H54 (cell line): ENCODE results near the gene SPATA25.

Source experiments
- DNase-seq: peaks from one replicate; pipeline ENCODE4 v3.0.0; 2011; ENCODE audit warnings: low spot score, mixed read lengths; ENCODE audit not compliant: insufficient read length
- FAIRE-seq: peaks from 3 replicates; lab custom pipeline; 2011; peaks lifted over from hg19 to GRCh38; lab: Jason Lieb, UNC
- POLR2A ChIP-seq: IDR thresholded peaks from 2 replicates; pipeline ENCODE4 v1.6.1; 2011; ENCODE audit warnings: low read depth, mild to moderate bottlenecking, low read length

The SPATA25 gene

DNA sequence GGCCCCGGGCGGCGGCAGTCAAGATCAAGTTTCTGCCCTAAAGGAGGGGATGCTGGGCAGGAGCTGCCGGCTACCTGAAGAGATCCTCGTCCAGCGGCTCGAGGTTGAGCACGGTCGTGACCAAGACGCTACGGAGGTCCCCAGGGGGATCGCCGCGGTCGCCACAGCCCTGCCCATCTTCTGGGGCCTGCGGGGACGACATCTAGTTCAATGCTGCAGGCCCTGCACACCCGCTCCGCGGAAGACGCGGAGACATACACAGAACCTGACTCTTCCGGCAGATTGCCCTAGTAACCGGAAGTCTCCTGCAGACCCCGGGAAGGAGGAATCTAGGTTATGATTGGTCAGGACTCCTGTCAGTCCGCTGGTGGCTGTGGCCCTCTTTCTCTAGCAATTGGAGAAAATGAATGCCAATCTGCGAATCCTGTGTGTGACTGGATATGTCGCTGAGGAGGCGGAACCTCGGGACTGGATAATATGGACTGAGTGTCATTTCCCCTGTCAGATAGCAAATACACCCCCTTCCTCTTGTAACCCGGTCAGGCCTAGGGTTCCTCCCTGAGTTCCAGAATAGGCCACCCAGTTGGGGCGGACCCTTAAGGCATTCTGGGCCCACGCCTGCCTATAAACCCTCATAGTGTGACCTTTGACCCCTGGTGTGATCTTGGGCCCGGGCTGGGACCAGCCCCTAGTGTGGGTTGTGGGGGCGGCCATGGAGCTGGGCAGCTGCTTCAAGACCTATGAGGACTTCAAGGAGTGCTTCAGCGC lies 30.1 kb downstream of the SPATA25 start, which contains the start of the genes ACOT8 and ZSWIM3:
ACOT8 (minus strand) TSS at position 279 of the 768 bp plus-strand sequence; CDS start at position 202, 77 bp downstream.
ZSWIM3 (plus strand) TSS at position 501 of the 768 bp plus-strand sequence; CDS start at position 713, 212 bp downstream.
- DNase-seq (peak; percentile 99), FAIRE-seq (peak; percentile 87)
- TF ChIP-seq POLR2A = peak; percentile 91

DNA sequence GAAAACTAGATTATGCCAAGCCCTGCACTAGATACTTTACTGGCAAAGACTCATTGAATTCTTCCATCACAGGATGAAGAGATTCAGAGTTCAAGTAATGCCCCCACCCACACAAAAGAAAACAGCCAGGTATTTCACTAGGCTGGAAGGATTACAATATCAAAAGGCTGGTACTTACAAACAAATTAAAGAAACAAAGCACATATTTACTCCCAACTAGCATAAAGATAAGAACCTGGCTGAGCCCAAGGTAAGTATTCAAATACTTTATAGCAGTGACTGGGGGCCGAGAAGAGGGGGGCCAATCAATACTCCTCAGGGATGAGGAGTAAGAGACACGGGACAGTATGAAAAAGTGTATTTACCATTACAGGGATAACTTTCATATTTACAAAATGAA lies 33.9 kb downstream of the SPATA25 start:
- no peak for FAIRE-seq
- no peak for TF ChIP-seq POLR2A
- DNase-seq = no peak

DNA sequence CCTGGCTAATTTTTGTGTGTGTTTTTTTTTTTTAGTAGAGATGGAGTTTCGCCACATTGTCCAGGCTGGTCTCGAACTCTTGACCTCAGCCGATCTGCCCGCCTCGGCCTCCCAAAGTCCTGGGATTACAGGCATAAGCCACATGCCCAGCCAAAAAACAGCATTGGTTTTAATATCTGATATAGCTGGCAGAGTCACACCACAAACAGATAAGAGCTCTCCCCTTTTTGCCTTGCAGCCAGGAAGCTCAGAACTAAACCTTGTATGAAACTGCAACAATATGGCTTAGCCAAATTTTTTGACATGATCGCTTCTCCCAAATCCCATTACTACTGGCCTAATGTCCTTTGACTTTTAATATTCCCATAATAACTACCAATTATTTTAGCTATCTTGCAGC lies 35.1 kb downstream of the SPATA25 start:
- FAIRE-seq = no peak
- DNase-seq = no peak

DNA sequence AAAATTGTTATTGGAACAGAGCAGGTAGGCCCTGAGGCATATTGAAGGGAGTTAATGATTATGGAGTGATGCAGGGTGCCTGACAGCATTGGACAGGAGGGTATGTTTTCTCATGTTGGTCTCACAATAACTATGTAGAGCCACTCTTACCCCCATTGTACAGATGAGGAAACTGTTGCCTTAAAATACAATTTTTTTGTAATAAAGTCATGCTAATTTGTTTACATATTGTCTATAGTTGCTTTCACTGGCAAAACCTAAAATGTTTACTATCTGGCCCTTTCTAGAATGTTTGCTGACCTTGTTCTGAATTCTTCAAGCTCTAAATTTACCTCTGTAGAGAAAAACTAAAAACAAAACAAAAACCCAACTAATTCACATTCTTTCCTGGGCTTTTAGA lies 35.9 kb downstream of the SPATA25 start:
- DNase-seq = no peak
- no peak for FAIRE-seq
- TF ChIP-seq POLR2A = no peak

More for the DNA sequence above, 35.1 kb downstream of the SPATA25 start:
- no peak for TF ChIP-seq POLR2A

DNA sequence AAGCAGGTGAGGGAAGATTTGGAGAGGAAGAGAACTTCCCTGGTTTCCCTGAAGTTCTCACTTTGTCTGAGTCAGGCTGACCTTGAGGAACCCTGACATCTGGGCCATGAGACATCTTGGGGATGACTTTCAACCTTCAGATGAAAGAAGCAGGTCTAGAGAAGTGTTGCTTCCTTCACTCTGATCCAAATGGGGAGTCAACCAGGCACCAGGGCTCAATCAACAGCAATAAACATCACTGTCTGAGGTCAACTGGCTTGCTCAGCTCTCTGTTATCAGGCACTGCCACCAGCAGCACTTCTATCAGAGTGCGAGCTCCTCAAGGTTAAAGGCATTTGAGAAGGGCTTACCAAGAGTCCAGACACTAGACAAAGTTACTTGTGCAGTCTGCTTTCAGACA lies 36.5 kb downstream of the SPATA25 start:
- no peak for TF ChIP-seq POLR2A
- no peak for FAIRE-seq
- DNase-seq = no peak

DNA sequence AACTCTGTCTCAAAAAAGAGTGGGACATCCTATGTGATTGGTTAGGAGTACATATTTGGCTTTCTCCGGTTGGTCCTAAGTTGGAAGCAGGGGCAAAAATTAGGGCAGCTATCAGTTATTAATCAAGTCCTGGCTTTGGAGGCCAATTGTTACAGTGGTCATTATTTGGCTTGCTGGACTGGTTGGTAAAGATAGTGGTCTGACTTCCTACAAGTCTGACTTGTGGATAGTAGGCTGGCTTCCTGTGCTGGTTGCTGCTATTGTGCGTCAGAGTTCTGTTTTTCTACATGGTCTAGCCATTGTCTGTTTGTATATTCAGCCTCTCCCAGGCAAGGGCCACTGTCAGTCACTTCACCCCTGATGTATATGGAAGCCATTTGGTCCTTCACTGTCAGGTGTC lies 37.2 kb downstream of the SPATA25 start:
- no peak for FAIRE-seq
- no peak for TF ChIP-seq POLR2A

DNA sequence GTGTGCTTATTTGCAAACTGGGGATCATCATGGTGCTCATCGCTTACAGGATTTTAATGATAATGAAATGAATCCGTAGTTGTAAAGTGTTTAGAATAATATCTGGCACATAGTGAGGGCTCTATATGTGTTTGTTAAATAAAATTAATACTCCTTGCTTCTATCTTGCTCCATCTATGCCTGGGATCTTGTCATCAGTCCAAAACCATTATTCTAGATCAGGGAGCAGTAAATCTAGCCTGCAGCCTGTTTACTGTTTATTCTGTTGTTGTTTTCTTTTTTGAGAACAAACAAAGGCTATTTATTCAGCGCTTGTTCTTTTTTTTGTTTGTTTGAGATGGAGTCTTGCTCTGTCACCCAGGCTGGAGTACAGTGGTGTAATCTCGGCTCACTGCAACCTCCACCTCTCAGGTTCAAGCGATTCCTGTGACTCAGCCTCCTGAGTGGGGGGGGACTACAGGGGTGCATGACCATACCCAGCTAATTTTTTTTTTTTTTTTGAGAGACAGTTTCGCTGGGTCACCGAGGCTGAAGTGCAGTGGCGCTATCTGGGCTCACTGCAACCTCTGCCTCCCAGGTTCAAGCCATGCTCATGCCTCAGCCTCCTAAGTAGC lies 38.3 kb downstream of the SPATA25 start:
- FAIRE-seq (no peak), DNase-seq (no peak)
- TF ChIP-seq POLR2A = no peak

More for the DNA sequence above, 37.2 kb downstream of the SPATA25 start:
- DNase-seq = no peak

DNA sequence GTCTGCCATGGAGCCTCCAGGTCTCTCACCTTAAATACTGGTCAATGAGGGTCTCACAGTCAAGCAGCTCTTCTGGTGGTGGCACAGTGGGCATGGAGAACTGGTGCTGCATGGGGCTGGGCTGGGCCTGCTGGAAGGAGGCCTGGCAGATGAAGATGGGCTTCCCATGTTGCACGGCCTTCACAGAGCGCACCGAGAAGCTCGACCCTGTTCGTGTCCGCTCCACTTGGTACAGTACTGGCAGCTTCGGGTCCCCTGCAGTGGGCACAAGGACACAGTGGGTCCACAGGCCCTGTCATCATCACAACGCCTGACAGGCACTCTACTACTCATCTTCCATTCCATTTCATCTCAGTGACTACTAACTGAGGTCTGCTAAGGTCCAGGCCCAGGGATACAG lies 39.0 kb downstream of the SPATA25 start:
- DNase-seq = no peak
- no peak for TF ChIP-seq POLR2A
- no peak for FAIRE-seq

DNA sequence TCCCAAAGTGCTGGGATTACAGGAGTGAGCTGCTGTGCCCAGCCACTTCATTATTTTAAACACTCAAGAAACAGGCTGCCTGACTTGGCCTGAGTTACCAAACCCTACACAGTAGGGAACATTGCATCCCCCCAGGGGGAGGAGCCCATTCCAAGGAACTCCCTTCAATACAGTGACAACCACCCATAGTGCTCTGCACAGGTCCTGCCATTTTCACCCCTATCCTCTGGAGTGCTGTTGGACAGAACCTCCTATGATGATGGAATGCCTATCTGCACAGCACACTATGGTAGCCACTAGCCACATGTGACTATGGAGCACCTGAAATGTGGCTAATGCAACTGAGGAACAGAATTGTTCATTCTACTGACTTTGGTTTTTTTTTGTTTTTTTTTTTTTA lies 42.0 kb downstream of the SPATA25 start:
- FAIRE-seq (no peak), DNase-seq (no peak)
- TF ChIP-seq POLR2A = no peak

DNA sequence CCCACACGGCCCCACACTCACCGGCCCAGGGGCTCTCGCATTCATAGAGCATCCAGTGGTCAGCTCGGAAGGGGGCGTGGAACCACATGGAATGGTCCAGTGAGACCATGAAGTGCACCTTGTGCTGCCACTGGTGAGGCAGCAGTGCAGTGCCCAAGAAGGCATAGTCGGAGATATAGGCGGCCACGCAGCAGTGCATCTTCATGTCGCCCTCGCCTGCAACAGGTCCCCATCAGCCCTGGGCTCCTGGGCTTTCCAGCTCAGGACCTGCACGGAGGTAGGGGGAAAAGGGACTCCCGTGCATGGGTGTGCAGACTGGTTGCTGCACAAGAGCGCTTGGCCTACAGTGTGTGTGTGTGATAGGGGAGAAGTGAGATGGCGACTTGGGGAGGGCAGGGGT lies 43.9 kb downstream of the SPATA25 start:
- DNase-seq (no peak), FAIRE-seq (no peak)
- no peak for TF ChIP-seq POLR2A

DNA sequence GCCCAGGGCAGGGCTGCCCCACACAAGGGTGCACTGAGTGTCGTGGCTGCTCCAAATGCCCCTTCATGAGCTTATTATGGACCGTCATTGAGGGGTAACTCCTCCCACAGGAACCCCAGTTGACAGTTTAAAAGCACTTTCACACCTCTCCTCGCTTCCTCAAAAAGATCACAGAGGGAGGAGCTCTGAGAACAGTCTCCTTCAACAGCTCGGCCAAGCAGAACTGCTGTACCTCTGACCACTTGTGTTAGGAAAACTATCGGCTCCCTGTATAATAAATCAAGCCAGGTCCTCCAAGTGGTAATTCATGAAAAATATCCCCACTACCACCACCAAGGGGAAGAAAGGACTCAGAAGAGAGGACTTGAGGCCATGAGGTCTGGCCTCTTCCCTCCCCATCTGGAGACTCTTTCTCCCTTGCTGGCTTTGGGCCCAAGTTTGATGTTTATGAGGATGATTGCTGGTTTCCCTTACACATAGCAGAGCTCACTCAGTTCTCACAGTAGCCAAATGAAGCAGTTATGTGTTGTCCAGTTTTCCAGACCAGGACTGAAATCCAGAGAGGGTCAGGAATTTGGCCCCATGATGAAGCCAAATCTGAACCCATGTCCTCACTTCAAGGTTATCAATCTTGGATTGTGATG lies 45.1 kb downstream of the SPATA25 start:
- FAIRE-seq (no peak), DNase-seq (no peak)
- TF ChIP-seq POLR2A = no peak

DNA sequence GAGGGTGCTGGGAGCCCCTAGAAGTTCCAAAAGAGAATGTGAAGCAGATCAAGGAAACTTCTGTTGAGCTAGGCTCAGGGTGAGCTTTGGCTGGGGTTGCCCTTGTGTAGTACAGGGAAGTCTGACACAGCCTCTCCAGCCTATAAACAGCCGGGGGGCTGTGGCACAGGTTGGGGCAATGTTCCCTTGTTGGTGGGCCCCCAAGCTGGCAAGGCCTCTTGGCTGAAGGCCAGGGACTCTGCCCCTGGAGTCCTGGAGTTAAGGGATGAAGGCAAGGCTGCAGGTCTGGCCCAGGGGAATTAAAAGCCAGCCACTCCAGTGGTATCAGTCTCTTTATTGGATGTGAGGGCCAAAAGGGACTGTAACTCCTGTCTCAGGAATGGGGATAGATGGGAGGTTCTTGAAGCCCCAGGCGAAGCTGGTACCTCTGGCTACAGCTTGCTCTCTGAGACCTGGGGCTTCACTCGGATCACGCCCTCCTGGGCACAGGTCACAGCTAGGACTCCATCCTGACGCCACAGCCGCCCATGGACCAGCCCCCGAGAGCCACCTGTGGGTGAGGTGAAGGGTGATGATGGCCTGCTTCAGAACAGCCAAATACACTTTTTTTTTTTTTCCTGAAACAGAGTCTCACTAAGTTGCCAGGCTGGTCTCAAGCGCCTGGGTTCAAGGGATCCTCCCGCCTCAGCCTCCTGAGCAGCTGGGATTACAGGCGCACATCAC lies 45.9 kb downstream of the SPATA25 start:
- FAIRE-seq (no peak), DNase-seq (no peak)
- no peak for TF ChIP-seq POLR2A

DNA sequence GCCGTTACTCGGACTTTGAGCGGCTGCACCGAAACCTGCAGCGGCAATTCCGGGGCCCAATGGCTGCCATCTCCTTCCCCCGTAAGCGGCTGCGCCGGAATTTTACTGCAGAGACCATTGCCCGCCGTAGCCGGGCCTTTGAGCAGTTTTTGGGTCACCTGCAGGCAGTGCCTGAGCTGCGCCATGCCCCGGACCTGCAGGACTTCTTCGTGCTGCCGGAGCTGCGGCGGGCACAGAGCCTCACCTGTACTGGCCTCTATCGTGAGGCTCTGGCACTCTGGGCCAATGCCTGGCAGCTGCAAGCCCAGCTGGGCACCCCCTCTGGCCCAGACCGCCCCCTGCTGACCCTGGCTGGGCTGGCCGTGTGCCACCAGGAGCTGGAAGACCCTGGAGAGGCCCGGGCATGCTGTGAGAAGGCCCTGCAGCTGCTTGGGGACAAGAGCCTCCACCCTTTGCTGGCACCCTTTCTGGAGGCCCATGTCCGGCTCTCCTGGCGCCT lies 46.7 kb downstream of the SPATA25 start:
- no peak for TF ChIP-seq POLR2A
- FAIRE-seq (no peak), DNase-seq (no peak)
